Midbrain (tissue), 1 donor: ENCODE results near the gene LPIN3.
A peak's percentile ranks its signal among the peaks of the same experiment; 100 is the strongest.

ENCODE experiments used
- DNase-seq: peaks from one replicate; lab custom pipeline; 2025; lab: John Stamatoyannopoulos, UW

Gene LPIN3

GRCh38 chr20:41366546-41367392, 26.1 kb downstream of the LPIN3 start, which contains the start of gene EMILIN3:
EMILIN3 (minus strand) TSS chr20:41366818; CDS start chr20:41366634, 184 bp downstream.
- DNase-seq, result no peak

- DNase-seq, result no peak
Observed at GRCh38 chr20:41367393-41367695, 26.7 kb downstream of the LPIN3 start.

- no peak for DNase-seq
Observed at GRCh38 chr20:41367956-41368355, 27.3 kb downstream of the LPIN3 start.

DNA sequence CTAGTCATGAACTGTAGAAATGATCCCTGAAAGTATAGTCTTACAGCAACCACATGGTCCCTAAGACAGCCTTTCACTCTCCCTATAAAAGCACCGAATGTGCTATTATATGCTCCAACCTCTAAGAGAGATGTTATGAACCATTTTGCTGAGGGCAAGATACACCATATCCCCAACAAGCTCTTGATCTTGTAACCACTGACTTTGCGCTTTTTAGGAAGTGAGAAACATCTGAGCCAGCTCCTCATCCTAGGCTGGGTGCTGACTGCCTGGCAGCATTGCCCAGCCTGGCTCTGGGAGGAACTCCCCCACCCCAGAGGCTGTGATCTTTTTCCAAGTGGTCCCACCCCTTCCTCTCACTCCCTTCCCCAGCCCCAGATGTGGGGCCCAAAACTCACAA, 29.1 kb downstream of the LPIN3 start:
- DNase-seq, result no peak

DNA sequence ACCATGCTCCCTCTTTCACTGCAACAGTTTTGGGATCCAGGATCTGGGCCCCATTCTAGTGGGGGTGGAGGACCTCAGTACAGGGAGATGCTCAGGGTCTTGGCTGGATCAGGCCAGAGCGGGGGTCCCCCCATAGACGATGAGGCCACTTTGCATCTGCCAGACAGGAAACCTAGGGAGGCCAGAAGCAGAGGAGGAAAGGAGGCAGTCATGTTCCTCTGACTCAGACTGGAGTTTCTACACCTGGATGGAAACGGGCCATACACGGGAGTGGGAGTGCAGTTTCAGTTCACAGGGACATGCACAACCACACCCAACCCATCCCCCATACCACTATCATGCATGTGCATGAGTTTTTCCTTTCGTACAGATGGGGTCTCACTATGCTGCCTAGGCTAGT, 29.6 kb downstream of the LPIN3 start:
- no peak for DNase-seq

- no peak for DNase-seq
Observed at GRCh38 chr20:41371371-41371770, 30.8 kb downstream of the LPIN3 start.

DNA sequence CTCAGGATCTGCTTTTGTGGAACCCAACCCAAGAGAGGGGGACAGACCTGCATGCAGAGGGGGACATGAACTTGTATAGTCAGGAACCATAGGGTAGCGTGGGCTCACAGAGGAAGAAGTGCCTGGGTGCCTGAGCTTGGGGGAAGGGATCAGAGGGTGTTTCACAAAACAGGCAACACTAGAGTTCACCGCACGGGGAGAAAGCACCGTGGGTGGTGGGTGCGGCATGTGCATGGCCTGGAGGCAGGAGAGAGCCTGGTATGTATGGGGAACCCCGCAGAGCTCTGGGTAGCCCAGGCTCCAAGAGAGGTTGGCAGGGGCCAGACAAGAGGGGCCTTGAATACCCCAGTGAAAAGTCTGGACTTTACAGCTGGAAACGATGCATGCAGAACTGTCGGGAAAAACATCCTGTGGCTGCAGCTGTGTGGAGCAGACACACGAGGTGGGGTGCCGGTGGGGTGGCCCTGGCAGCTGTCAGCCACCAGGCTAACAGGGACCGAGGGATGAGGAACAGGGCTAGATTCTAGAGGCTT, 32.7 kb downstream of the LPIN3 start:
- DNase-seq, result no peak

GRCh38 chr20:41373931-41374920, 33.6 kb downstream of the LPIN3 start:
- no peak for DNase-seq

DNA sequence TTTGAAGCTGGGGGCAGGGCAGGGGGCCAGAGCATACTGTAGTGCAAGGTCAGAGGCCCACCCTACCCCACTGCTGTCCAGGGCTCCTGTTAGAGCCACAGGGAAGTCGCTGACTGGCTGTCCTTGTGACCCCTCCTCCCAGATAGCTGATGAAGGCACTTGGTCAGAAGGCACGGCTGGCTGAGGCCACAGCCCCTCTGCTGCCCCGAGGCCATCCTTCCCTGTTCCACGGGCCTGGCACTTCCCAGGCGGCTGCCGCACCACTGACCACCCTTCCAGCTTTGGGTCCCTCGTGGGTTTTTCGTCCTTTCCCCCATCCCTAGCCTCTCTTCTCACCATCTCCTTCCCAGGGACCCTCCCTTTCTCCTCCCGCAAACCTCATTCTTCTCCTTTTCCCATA, 35.2 kb downstream of the LPIN3 start:
- DNase-seq, result no peak

GRCh38 chr20:41376349-41376748, 35.7 kb downstream of the LPIN3 start:
- DNase-seq, result no peak

DNA sequence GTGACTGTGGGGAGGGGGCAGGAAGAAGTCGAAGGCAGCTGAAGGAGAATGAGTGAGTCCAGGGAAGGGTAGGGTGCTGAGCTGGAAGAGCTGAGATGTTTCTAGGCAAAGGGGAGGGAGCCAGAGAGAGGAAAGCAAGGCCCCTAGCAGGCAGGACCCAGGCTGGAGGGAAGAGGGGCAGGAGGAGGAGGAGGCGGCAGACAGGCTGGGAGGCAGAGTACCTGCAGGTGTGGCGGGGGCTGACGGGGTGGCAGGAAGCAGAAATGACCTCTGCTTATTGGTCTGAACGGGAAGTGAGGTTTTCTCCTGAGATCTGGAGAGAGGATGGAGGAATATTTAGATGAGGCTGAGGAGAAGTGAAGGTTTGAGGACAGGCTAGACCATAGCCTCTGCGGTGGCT, 36.7 kb downstream of the LPIN3 start:
- no peak for DNase-seq

DNA sequence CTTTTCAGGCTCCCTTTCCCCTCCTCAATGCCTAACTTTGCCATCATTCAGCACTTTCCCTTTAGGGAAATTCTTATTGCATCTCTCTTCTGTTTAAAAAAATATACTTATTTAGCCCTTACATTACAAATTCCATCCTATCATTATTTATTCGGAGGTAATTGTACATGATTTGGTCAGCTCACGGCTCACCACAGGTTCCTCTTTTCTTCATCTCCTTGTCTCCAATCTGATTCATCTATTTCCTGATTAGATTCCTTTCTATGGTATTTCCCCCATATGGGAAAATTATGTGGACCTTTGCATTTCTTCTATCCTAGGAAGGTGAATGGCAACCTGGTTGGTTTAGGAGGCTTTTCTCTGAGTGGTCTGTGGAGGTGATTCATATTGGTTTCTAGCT, 38.9 kb downstream of the LPIN3 start:
- DNase-seq, result no peak

DNA sequence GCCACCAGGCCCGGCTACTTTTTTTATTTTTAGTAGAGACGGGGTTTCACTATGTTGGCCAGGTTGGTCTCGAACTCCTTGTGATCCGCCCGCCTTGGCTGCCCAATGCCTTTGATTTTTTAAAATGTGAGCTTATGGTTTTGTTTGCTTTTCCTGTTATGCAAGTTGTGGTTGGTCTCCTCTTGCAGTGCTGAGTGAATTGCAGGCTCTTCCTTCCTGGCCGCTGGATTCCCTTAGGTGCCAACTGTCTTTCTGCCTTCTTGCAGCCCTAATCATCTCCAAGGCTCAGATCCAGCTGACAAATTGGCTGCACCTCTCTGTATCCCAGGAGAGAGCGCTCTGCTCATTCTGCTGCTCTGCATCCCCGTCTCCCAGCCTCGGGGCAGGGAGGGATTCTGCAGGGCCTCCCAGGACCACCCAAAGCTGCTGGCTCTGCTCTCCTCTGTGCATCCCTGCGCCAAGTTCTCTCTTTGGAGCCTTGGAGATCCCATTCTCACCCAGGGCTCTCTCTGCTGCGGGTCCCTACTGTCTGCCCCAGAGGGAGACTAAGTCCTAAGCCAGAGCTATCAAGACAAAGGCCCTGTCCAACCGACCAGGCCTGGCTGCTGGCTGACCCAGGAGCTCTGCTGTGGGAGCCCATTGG, 40.1 kb downstream of the LPIN3 start:
- peak; percentile 14 for DNase-seq

DNA sequence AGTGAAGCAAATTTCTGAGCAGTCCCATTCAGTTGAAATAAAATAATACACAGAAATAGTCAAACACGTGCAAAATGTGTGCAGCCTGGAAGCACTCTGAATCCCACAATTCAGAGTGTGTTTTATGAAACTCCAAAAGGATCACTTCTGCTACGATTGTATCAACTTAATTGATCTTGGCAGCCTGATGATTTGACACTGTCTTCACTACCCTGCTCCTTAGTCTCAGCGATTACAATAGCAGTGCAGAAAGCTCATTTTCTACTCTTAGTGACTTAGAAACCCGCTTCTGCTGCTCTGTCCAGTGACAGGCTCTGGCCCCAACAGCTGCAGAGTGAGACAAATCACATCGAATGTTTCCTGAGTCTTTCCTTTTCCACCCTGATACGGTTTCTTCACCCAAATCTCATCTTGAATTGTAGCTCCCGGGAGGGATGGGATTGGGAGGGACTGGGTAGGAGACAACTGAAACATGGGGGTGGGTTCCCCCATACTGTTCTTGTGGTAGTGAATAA, 42.2 kb downstream of the LPIN3 start:
- DNase-seq, result no peak

GRCh38 chr20:41386502-41387427, 46.1 kb downstream of the LPIN3 start:
- no peak for DNase-seq

DNA sequence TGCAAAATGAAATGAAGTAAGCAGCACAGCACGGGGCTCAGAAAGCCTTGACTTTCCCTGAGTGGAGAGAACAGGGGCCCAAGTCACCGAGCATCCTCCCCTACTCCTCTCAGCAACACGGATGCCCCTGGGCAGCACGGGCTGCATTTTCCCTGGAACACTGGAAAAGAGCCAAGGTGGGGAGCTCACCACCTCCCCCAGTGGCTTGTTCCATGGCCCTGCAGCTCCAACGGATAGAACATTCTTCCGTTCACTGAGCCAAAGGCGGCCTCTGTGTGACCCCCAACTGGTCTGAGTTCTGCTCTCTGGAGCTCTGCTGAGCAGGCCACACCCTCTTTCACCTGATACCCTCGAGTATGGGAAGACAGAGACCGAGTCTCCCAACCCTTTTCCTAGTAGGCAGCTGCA, 46.8 kb downstream of the LPIN3 start:
- no peak for DNase-seq

DNA sequence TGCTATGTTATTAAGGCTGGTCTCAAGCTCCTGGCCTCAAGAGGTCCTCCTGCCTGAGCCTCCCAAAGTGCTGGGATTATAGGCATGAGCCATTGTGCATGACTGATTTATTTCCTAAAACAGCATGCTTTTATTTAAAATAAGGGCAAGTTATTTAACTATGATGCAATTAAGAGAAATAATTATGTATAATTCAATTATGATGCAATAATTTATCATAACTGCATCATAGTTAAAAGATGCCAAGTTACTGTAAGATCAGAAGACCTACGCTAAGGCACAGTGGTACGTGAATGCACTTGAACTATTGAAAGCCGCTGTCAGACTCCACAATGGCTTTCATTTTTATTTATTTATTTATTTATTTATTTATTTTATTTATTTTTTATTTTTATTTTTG, 50.3 kb downstream of the LPIN3 start:
- no peak for DNase-seq

- no peak for DNase-seq
Observed at GRCh38 chr20:41391587-41392001, 51.0 kb downstream of the LPIN3 start.

- no peak for DNase-seq
Observed at GRCh38 chr20:41392295-41392694, 51.7 kb downstream of the LPIN3 start.

- peak; percentile 66 for DNase-seq
Observed at GRCh38 chr20:41392871-41393704, 52.5 kb downstream of the LPIN3 start.
